Dendritic cell treated with granulocyte-macrophage colony-stimulating factor and Interleukin-4, amounts not matched to agents 40 ng/mL and 50 ng/mL, for 4 days (primary cell): ENCODE measurements around the gene OXNAD1.

ENCODE experiments used
- H3K27ac Mint-ChIP-seq: one replicate; pipeline ENCODE4 v1.8.0; 2022; ENCODE audit warnings: mild to moderate bottlenecking, mixed read lengths
- H3K27me3 Mint-ChIP-seq: one replicate; pipeline ENCODE4 v1.8.0; 2022; ENCODE audit warnings: mild to moderate bottlenecking, mixed read lengths
- H3K36me3 Mint-ChIP-seq: one replicate; pipeline ENCODE4 v1.8.0; 2022; ENCODE audit warnings: low read depth, mixed read lengths
- H3K4me1 Mint-ChIP-seq: one replicate; pipeline ENCODE4 v1.8.0; 2022; ENCODE audit warnings: low read depth, mixed read lengths
- H3K4me3 Mint-ChIP-seq: one replicate; pipeline ENCODE4 v1.8.0; 2022; ENCODE audit warnings: mild to moderate bottlenecking, moderate library complexity, mixed read lengths
- H3K9me3 Mint-ChIP-seq: one replicate; pipeline ENCODE4 v1.8.0; 2022; ENCODE audit warnings: mixed read lengths
- intact Hi-C: fragments of 100-400 bp; cut with micrococcal nuclease; formaldehyde crosslinking; loops from one replicate; pipeline ENCODE4 v1.15.0; 2022

OXNAD1 gene

GRCh38 chr3:16272588-16272987 lies 7.6 kb downstream of the OXNAD1 start:
- no peaks in the 10 kb centered on the region for H3K9me3 Mint-ChIP-seq
- peaks cover under 1% of the 10 kb centered on the region for H3K4me1 Mint-ChIP-seq
- peaks cover 40% of the 10 kb centered on the region for H3K36me3 Mint-ChIP-seq
- H3K27me3 Mint-ChIP-seq = no peaks in the 10 kb centered on the region
- no peak overlapping the region for H3K27ac Mint-ChIP-seq
- intact Hi-C loops = no loop called here
- H3K4me3 Mint-ChIP-seq = no peak overlapping the region

- no peak overlapping the region for H3K4me3 Mint-ChIP-seq
- H3K9me3 Mint-ChIP-seq = no peaks in the 10 kb centered on the region
- no peak overlapping the region for H3K27ac Mint-ChIP-seq
- intact Hi-C loops = no loop called here
- peaks cover 43% of the 10 kb centered on the region for H3K36me3 Mint-ChIP-seq
- no peaks in the 10 kb centered on the region for H3K27me3 Mint-ChIP-seq
- H3K4me1 Mint-ChIP-seq = no peaks in the 10 kb centered on the region
These were observed 8.9 kb downstream of the OXNAD1 start for GRCh38 chr3:16273867-16274266.

GRCh38 chr3:16277471-16277870 lies 12.5 kb downstream of the OXNAD1 start:
- intact Hi-C loops = no loop called here
- H3K27ac Mint-ChIP-seq = no peak overlapping the region
- peaks cover 18% of the 10 kb centered on the region for H3K36me3 Mint-ChIP-seq
- no peaks in the 10 kb centered on the region for H3K4me1 Mint-ChIP-seq
- no peaks in the 10 kb centered on the region for H3K9me3 Mint-ChIP-seq
- H3K4me3 Mint-ChIP-seq = no peak overlapping the region
- no peaks in the 10 kb centered on the region for H3K27me3 Mint-ChIP-seq

- no peaks in the 10 kb centered on the region for H3K4me1 Mint-ChIP-seq
- no peak overlapping the region for H3K27ac Mint-ChIP-seq
- H3K9me3 Mint-ChIP-seq = no peaks in the 10 kb centered on the region
- no peak overlapping the region for H3K4me3 Mint-ChIP-seq
- H3K36me3 Mint-ChIP-seq = peaks cover 30% of the 10 kb centered on the region
- H3K27me3 Mint-ChIP-seq = no peaks in the 10 kb centered on the region
- intact Hi-C loops = no loop called here
These were observed 14.2 kb downstream of the OXNAD1 start for GRCh38 chr3:16279010-16279801.

GRCh38 chr3:16280671-16281070 lies 15.7 kb downstream of the OXNAD1 start:
- Mint-ChIP-seq H3K36me3 (peaks cover 38% of the 10 kb centered on the region), H3K9me3 (no peaks in the 10 kb centered on the region), H3K27me3 (no peaks in the 10 kb centered on the region), H3K4me3 (no peak overlapping the region), H3K4me1 (no peaks in the 10 kb centered on the region), H3K27ac (no peak overlapping the region)
- intact Hi-C loops = loop anchor here (10.0 kb wide), 1 partner anchor 954 kb away; no protein-coding TSS in a partner anchor

GRCh38 chr3:16284633-16285032 lies 19.6 kb downstream of the OXNAD1 start:
- H3K36me3 Mint-ChIP-seq = peaks cover 39% of the 10 kb centered on the region

GRCh38 chr3:16286161-16286560 lies 21.1 kb downstream of the OXNAD1 start:
- Mint-ChIP-seq H3K9me3 (no peaks in the 10 kb centered on the region), H3K27ac (no peak overlapping the region), H3K4me1 (peaks cover 18% of the 10 kb centered on the region), H3K4me3 (no peak overlapping the region), H3K36me3 (peaks cover 43% of the 10 kb centered on the region), H3K27me3 (no peaks in the 10 kb centered on the region)
- intact Hi-C loops = loop anchor here (10.0 kb wide), 1 partner anchor 949 kb away; no protein-coding TSS in a partner anchor

More at GRCh38 chr3:16284633-16285032, 19.6 kb downstream of the OXNAD1 start:
- Mint-ChIP-seq H3K27me3 (no peaks in the 10 kb centered on the region), H3K9me3 (no peaks in the 10 kb centered on the region), H3K4me1 (peaks cover 11% of the 10 kb centered on the region), H3K27ac (no peak overlapping the region), H3K4me3 (no peak overlapping the region)
- intact Hi-C loops = loop anchor here (10.0 kb wide), 1 partner anchor 950 kb away; no protein-coding TSS in a partner anchor

GRCh38 chr3:16286751-16287543 lies 21.9 kb downstream of the OXNAD1 start:
- Mint-ChIP-seq H3K27ac (peak overlapping the region; percentile 29), H3K9me3 (no peaks in the 10 kb centered on the region), H3K27me3 (no peaks in the 10 kb centered on the region), H3K4me1 (peaks cover 22% of the 10 kb centered on the region), H3K4me3 (no peak overlapping the region), H3K36me3 (peaks cover 42% of the 10 kb centered on the region)
- intact Hi-C loops = loop anchor here (10.0 kb wide), 1 partner anchor 948 kb away; no protein-coding TSS in a partner anchor

GRCh38 chr3:16288664-16289063 lies 23.7 kb downstream of the OXNAD1 start:
- Mint-ChIP-seq H3K27me3 (no peaks in the 10 kb centered on the region), H3K9me3 (peaks cover 3% of the 10 kb centered on the region), H3K27ac (no peak overlapping the region), H3K4me3 (no peak overlapping the region), H3K4me1 (peaks cover 22% of the 10 kb centered on the region), H3K36me3 (peaks cover 30% of the 10 kb centered on the region)
- intact Hi-C loops = loop anchor here (10.0 kb wide), 1 partner anchor 946 kb away; no protein-coding TSS in a partner anchor

- Mint-ChIP-seq H3K36me3 (peaks cover 33% of the 10 kb centered on the region), H3K9me3 (peaks cover 7% of the 10 kb centered on the region), H3K27me3 (no peaks in the 10 kb centered on the region), H3K27ac (no peak overlapping the region), H3K4me3 (no peak overlapping the region), H3K4me1 (peaks cover 22% of the 10 kb centered on the region)
- intact Hi-C loops = loop anchor here (10.0 kb wide), 1 partner anchor 945 kb away; no protein-coding TSS in a partner anchor
These were observed 24.3 kb downstream of the OXNAD1 start for GRCh38 chr3:16289144-16289889.

- Mint-ChIP-seq H3K4me1 (peaks cover 22% of the 10 kb centered on the region), H3K4me3 (no peak overlapping the region), H3K9me3 (peaks cover 7% of the 10 kb centered on the region), H3K36me3 (peaks cover 26% of the 10 kb centered on the region), H3K27ac (peak overlapping the region; percentile 52), H3K27me3 (no peaks in the 10 kb centered on the region)
- intact Hi-C loops = loop anchor here (1.0 kb wide), 1 partner anchor 260 kb away; no protein-coding TSS in a partner anchor
These were observed 25.2 kb downstream of the OXNAD1 start for GRCh38 chr3:16290007-16290826.

GRCh38 chr3:16290827-16291196 lies 25.8 kb downstream of the OXNAD1 start:
- H3K27ac Mint-ChIP-seq = peak overlapping the region; percentile 52
- H3K36me3 Mint-ChIP-seq = peaks cover 30% of the 10 kb centered on the region
- intact Hi-C loops = loop anchor here (1.0 kb wide), 1 partner anchor 259 kb away; no protein-coding TSS in a partner anchor
- H3K4me1 Mint-ChIP-seq = peaks cover 28% of the 10 kb centered on the region
- peaks cover 7% of the 10 kb centered on the region for H3K9me3 Mint-ChIP-seq
- H3K27me3 Mint-ChIP-seq = no peaks in the 10 kb centered on the region
- no peak overlapping the region for H3K4me3 Mint-ChIP-seq

- no peaks in the 10 kb centered on the region for H3K27me3 Mint-ChIP-seq
- H3K4me3 Mint-ChIP-seq = no peak overlapping the region
- no peak overlapping the region for H3K27ac Mint-ChIP-seq
- peaks cover 50% of the 10 kb centered on the region for H3K36me3 Mint-ChIP-seq
- H3K9me3 Mint-ChIP-seq = peaks cover 7% of the 10 kb centered on the region
- peaks cover 18% of the 10 kb centered on the region for H3K4me1 Mint-ChIP-seq
- intact Hi-C loops = no loop called here
These were observed 29.8 kb downstream of the OXNAD1 start for GRCh38 chr3:16294844-16295243.
